Stimulated activated naive CD8-positive, alpha-beta T cell treated with anti-CD3 and anti-CD28 coated beads, Interleukin-15, Interleukin-2, amounts not matched to agents 100 U/mL and 50 U/mL, for 24 hours (primary cell): ENCODE measurements around the gene DAGLA.

Experiments
- ATAC-seq: fragments of 150-1000 bp; cut with Tn5 transposase; one replicate; pipeline ENCODE4 v1.10.0; 2021
- DNase-seq: peaks from one replicate; pipeline ENCODE4 v3.0.0; 2021

The DAGLA gene

GRCh38 chr11:61780581-61781162, 100.5 kb downstream of the DAGLA start:
- ATAC-seq: no peak
- no peak for DNase-seq

GRCh38 chr11:61781585-61781984, 101.4 kb downstream of the DAGLA start:
- ATAC-seq: no peak
- DNase-seq: no peak

DNA sequence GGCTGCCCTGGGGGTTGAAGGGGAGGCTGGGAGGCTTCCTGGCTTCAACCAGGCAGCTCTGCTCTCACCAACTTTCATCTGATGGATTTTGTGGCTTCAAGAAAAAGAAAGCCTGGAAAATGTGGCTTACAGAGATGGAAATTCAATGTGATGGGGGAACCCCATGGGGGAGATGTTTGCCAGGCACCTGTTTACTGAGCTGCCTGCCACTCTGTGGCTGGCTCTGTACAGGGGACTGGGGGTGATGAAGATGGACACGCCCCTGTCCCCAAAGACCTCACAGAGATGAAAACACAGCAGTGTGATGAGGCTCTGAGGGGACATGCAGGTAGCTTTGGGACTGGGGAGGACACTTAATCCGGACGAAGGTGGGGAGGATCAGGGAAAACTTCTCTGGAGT, 102.1 kb downstream of the DAGLA start:
- ATAC-seq: no peak
- no peak for DNase-seq

DNA sequence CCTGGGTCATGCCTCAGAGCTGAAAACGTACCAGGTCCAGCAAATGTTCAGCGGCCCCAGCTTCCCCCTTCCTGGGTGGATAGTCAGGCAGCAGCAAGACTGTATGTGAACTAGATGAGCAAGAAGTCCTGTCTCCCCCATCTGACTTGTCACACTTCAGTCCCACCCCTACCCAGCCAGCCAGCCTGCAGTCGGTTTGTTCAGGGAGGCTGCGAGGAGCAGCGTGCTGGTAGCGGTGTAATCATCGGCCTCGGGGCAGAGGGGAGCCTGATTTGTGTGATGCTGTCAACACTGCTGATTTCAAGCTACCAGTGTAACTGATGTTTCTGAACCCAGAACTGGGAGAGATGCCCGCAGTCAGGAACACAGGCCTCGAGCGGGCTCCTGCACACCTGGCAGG, 102.7 kb downstream of the DAGLA start:
- DNase-seq: no peak
- ATAC-seq: no peak

DNA sequence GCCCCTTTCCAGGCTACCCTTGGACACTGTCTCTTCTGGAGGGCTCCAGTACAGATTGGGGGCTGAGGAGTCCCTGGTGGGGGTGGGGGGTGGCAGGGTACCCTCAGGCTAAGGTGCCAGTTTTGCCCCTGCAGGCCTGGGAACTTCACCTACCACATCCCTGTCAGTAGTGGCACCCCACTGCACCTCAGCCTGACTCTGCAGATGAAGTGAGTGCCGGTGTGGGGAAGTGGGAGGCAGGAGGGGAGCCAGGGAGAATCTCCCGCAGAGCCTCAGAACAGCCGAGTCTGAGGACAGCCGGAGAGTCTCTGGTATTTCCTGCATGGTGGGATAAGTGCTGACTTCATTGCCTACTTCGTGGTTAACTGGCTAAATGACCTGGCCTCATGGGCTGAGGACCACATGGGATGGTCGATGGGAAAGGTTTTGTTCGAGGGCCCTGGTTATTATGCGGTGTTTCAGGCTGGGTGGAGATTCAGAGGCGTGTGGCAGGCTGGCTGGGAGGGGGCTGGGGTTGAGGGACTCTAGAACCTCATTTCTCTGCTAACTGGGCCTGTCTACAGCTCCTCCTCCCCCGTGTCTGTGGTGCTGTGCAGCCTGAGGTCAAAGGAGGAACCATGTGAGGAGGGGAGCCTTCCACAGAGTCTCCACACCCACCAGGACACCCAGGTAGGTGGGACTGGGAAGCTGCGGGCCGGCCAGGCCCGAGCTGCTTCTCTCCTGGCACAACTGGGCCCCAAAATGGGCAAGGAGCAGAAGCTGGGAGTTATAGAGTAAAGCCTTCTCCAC, 103.7 kb downstream of the DAGLA start:
- ATAC-seq: no peak

GRCh38 chr11:61784506-61784805, 104.3 kb downstream of the DAGLA start:
- ATAC-seq: no peak
- DNase-seq: no peak

More for the DNA sequence above, 103.7 kb downstream of the DAGLA start:
- DNase-seq: no peak

DNA sequence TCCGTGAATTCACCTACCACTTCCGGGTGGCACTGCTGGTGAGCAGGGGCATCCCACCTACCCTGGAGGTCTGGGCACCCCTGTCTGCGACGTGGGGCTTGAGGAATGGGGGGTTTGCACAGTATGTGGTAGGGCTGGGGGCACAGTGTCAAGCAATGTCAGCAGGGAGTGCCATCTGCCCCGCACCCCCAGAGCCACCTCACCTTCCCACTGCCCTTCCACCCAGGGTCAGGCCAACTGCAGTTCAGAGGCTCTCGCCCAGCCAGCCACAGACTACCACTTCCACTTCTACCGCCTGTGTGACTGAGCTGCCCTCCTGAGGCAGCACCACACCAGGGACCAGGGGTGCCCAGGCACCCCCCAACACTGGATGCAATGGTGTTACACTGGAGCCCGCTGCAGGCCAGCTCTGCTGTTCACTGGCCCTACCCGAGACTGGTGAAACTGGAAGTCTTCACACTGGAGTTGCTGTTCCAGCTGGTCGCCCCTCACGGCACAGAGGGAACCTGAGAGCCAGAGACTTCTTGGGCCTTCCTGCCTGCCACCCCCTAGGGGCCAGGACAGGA, 105.7 kb downstream of the DAGLA start:
- no peak for ATAC-seq

DNA sequence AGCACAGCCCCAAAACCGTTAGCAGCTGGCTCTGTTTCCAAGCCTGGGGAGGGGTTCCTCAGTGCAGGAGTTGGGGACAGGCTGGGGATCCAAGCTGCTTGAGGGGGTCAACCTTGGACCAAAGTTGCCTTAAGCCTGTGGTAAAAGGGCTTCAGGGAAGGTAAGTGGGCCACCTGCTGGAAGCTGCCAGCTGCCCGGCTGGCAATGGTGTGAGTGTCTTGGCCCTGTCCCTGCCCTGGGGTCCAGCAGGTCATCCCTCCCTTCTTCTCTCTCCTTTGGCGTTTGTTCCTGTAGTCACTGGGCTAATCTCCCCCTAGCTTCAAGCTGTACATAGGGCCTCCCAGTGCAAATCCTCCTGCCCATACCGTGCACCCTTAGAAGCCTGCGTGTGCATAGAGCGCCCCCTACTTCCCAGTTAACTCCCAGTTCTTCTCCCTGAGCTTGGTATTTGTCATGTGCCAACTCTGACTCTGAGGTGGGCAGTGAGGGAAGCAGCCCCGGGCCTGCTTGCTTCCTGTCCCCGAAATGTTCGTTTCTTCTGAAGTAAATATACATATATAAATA, 107.8 kb downstream of the DAGLA start:
- no peak for ATAC-seq
- DNase-seq: no peak

More for the DNA sequence above, 105.7 kb downstream of the DAGLA start:
- no peak for DNase-seq

- peak; percentile 41 for ATAC-seq
- DNase-seq: peak; percentile 60
Observed at GRCh38 chr11:61791737-61792309, 111.6 kb downstream of the DAGLA start.

GRCh38 chr11:61792310-61793082, 112.3 kb downstream of the DAGLA start, which contains the start of the genes FEN1 and TMEM258:
TSS of gene FEN1 (plus strand) at chr11:61792911. CDS start at chr11:61795362, 2,451 bp downstream.
TSS of gene TMEM258 (minus strand) at chr11:61792599. CDS start at chr11:61792558, 41 bp downstream.
- DNase-seq: peak; percentile 91

GRCh38 chr11:61793083-61793828, 113.1 kb downstream of the DAGLA start:
- peak; percentile 25 for ATAC-seq
- DNase-seq: peak; percentile 23

More at GRCh38 chr11:61792310-61793082, 112.3 kb downstream of the DAGLA start, which contains the start of the genes FEN1 and TMEM258:
- peak; percentile 91 for ATAC-seq

- ATAC-seq: no peak
- DNase-seq: no peak
Observed at GRCh38 chr11:61793829-61794204, 113.6 kb downstream of the DAGLA start.

DNA sequence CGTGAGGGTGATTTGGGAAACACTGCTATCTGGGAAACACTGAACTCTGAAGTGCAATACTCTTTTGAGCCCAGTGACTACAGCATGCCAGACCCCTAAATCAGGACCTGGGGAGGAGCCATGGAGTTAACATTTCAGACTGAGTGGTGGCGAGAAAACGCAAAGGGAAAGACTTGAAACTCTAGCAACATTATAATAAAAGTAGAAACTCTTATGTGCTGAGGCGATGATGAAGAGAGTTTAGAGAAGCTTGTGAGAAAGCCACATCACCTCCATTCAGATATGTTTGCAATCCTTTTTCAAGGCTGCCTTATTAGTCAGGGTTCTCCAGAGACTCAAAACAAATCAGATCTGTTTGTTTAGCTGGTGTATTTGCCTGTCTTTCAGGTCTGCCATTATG, 114.4 kb downstream of the DAGLA start:
- ATAC-seq (no peak), DNase-seq (no peak)

GRCh38 chr11:61795459-61795858, 115.3 kb downstream of the DAGLA start:
- DNase-seq (no peak), ATAC-seq (no peak)

- DNase-seq: no peak
- ATAC-seq: no peak
Observed at GRCh38 chr11:61795876-61796526, 115.8 kb downstream of the DAGLA start.
